Bronchial epithelial cell (primary cell): Measurements from ENCODE around the gene RPP25L. TPM values are rescaled to one million over a fixed set of nuclear protein-coding genes. Genes with fewer than 3 reads are reported as not detected.

ENCODE experiments used
- DNase-seq: peaks from one replicate; pipeline ENCODE4 v3.0.0-alpha.2; 2010; ENCODE audit warnings: low read depth
- FAIRE-seq: peaks from 2 replicates; lab custom pipeline; 2011; peaks lifted over from hg19 to GRCh38; lab: Jason Lieb, UNC
- H3K27me3 ChIP-seq: 2 replicates; pipeline ENCODE4 v1.5.1; 2011; ENCODE audit warnings: low read length; ENCODE audit not compliant: control insufficient read depth, insufficient read depth
- H3K36me3 ChIP-seq: 2 replicates; pipeline ENCODE4 v1.5.1; 2011; ENCODE audit warnings: low read length; ENCODE audit not compliant: control insufficient read depth, insufficient read depth
- H3K4me3 ChIP-seq: 2 replicates; pipeline ENCODE4 v1.5.1; 2011; ENCODE audit warnings: mild to moderate bottlenecking, low read depth, low read length, control low read depth
- CTCF ChIP-seq: IDR thresholded peaks from 2 replicates; pipeline ENCODE4 v1.5.1; 2011; ENCODE audit warnings: mild to moderate bottlenecking, moderate library complexity, low read length, control low read depth, inconsistent platforms; ENCODE audit not compliant: insufficient read depth, severe bottlenecking
- total RNA-seq: library from RNA; depleted of rRNA; stranded (reverse); fragments of >200 nt; gene quantifications from 2 replicates; pipeline ENCODE4 v1.2.1, GENCODE V29; 2014

The RPP25L gene
- total RNA-seq, 1 donor from 2014 or later, result 45.8 TPM

DNA sequence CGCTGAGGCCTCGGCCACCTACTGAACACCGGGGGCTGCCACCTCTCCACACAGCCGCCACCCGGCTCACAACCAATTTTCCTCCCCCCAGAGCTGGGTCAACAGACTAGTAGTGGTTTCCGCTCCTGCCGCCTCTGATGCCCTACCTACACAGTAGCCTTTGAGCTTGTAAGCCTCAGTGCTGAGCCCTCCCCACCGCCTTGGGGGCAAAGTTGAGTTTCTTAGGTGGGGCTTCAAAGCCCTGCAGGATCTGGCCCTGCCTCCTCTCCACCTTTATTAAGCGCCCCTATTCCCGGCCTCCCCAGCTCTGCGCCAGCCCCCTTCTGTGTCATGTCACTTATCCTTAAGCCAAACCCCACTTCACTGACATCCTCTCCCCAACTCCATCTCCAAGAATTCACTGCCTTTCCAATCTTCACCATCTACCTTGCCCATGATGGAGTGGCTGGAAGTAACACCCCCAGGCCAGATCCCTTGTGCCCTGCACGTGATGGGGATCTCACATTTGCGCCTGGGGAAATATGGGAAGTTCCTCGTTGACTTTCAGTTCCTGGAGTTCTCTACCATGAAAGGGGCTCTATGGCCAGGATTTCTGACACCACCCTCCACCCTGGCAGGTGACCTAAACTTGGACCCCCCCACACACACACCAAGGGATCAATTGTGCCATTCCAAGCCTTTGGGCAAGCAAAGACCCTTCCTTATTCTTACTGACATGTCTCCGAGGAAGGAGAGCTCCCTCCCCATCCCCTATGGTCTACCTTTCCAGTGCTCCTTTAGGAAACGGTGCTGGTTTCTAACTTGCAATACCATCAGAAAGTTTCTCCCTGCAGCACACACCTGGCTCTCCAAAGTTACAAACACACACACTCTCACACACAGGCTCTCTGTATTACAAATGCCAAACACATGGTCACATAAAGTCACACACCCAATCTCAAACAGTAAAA, 19.7 kb downstream of the RPP25L start:
- DNase-seq (no peak), FAIRE-seq (no peak)
- Histone ChIP-seq H3K36me3 (no peaks in the 10 kb centered on the region), H3K4me3 (no peak overlapping the region), H3K27me3 (peaks cover 25% of the 10 kb centered on the region)
- TF ChIP-seq CTCF, result no peak

GRCh38 chr9:34591248-34591916, 20.5 kb downstream of the RPP25L start:
- Histone ChIP-seq H3K36me3 (no peaks in the 10 kb centered on the region), H3K27me3 (peaks cover 32% of the 10 kb centered on the region), H3K4me3 (peak overlapping the region; percentile 6)
- DNase-seq, result peak; percentile 42
- no peak for FAIRE-seq
- peak; percentile 98 for TF ChIP-seq CTCF

- Histone ChIP-seq H3K36me3 (no peaks in the 10 kb centered on the region), H3K4me3 (peak overlapping the region; percentile 6), H3K27me3 (peaks cover 40% of the 10 kb centered on the region)
- TF ChIP-seq CTCF, result no peak
- DNase-seq (no peak), FAIRE-seq (no peak)
Measured at GRCh38 chr9:34590381-34591247, 21.3 kb downstream of the RPP25L start.

DNA sequence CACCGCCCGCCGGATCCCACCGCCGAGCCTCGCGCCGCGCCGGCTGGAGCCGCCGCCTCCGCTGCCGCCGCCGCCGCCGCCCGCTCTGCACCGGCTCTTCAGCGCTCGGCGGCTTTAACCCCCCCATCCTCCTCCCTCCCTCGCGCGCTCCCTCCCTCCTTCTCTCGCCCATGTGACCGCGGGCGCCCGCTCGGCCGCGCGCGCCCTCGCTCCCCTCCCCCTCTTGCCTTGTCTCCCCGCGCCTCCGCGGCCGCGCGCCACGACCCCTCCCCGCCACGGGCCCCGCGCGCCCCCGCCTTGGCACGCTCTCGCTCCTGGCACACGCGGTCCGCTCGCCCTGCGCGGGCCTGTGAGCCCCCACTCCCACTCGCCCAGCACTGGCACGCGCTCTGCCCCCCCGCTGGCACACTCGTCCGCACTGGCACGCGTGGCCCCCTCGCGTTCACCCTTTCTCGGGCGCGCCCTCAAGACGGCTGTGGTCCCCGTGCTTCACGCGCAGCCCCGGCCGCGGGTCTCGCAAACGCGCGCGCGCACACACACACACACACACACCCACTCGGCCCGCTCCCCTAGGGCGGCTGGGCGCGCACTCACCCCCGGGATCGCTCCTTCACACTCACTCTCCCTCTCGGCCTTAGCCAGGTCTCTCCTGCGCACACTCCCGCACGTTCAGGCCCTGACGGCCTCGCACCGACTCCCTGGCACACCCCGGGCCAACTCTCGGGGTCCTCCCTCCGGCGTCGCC, 22.1 kb downstream of the RPP25L start, which contains the start of gene CNTFR:
TSS of gene CNTFR (minus strand) at position 89 of the 745 bp plus-strand sequence. CDS start 20,743 bp downstream, outside the sequence.
- no peak for TF ChIP-seq CTCF
- DNase-seq (no peak), FAIRE-seq (no peak)
- H3K27me3 ChIP-seq, result peaks cover 46% of the 10 kb centered on the region
- H3K36me3 ChIP-seq, result no peaks in the 10 kb centered on the region
- peak within 1 kb of the TSS; percentile 24 for H3K4me3 ChIP-seq
